CD4-positive, alpha-beta T cell (primary cell): ENCODE measurements around the gene CDKAL1. TPM values are rescaled to one million over a fixed set of nuclear protein-coding genes. Genes with fewer than 3 reads are reported as not detected.

Experiments used
- ATAC-seq: fragments of 200-7000 bp; cut with Tn5 transposase; one replicate; pipeline ENCODE4 v1.10.0; 2022; ENCODE audit warnings: mild to moderate bottlenecking; ENCODE audit not compliant: poor library complexity
- CTCF ChIA-PET: fragments of 350-600 bp; sonication (Branson Sonifier 250); formaldehyde crosslinking; loops from one replicate; lab custom pipeline; 2021; ENCODE audit warnings: antibody characterized with exemption, inconsistent platforms; lab: Charles Lee
- POLR2A ChIA-PET: fragments of 350-600 bp; sonication (Branson Sonifier 250); formaldehyde crosslinking; loops from one replicate; lab custom pipeline; 2021; ENCODE audit warnings: antibody characterized with exemption, inconsistent platforms; lab: Charles Lee
- DNase-seq, 14 experiments: peaks; one replicate each; pipeline ENCODE4 v3.0.0-alpha.2; 2013 to 2020; ENCODE audit warnings: mixed read lengths in 2 of 14
- H3K27ac ChIP-seq, 2 donors: one replicate each; pipeline versions ENCODE4 v1.5.1 to v1.7.0; 2013; ENCODE audit warnings: low read length in 2 of 2, low read depth in 1 of 2, mild to moderate bottlenecking in 1 of 2
- H3K27me3 ChIP-seq, 2 experiments: 1 replicate in 1 of 2; 2 replicates in 1 of 2; pipeline versions ENCODE4 v1.6.1 to v1.7.0; 2013; ENCODE audit warnings: low read length in 2 of 2, control low read depth in 1 of 2, mild to moderate bottlenecking in 1 of 2, moderate library complexity in 1 of 2; ENCODE audit not compliant: insufficient read depth in 2 of 2, control insufficient read depth in 1 of 2
- H3K36me3 ChIP-seq: one replicate; pipeline ENCODE4 v1.6.1; 2013; ENCODE audit warnings: low read length, control low read depth; ENCODE audit not compliant: insufficient read depth
- H3K4me1 ChIP-seq: one replicate; pipeline ENCODE4 v1.6.1; 2013; ENCODE audit warnings: low read length, control low read depth; ENCODE audit not compliant: insufficient read depth
- H3K4me3 ChIP-seq: one replicate; pipeline ENCODE4 v1.5.1; 2013; ENCODE audit warnings: mild to moderate bottlenecking, low read length, moderate library complexity
- H3K9me3 ChIP-seq, 2 experiments: 1 replicate in 1 of 2; 2 replicates in 1 of 2; pipeline versions ENCODE4 v1.6.1 to v1.7.0; 2013; ENCODE audit warnings: low read length in 2 of 2, mild to moderate bottlenecking in 2 of 2, control low read depth in 1 of 2, moderate library complexity in 1 of 2; ENCODE audit not compliant: control insufficient read depth in 1 of 2, insufficient read depth in 1 of 2
- H3K27ac Mint-ChIP-seq: one replicate; pipeline ENCODE4 v1.8.0; 2020; ENCODE audit warnings: mixed read lengths
- H3K27me3 Mint-ChIP-seq: one replicate; pipeline ENCODE4 v1.8.0; 2021; ENCODE audit warnings: mixed read lengths
- H3K36me3 Mint-ChIP-seq: one replicate; pipeline ENCODE4 v1.8.0; 2021; ENCODE audit warnings: low read depth, mixed read lengths
- H3K4me1 Mint-ChIP-seq: one replicate; pipeline ENCODE4 v1.8.0; 2021; ENCODE audit warnings: low read depth, mixed read lengths
- H3K4me3 Mint-ChIP-seq: one replicate; pipeline ENCODE4 v1.8.0; 2020; ENCODE audit warnings: mild to moderate bottlenecking, mixed read lengths
- H3K9me3 Mint-ChIP-seq: one replicate; pipeline ENCODE4 v1.8.0; 2020; ENCODE audit warnings: mixed read lengths
- CTCF ChIP-seq: fragments of 200-600 bp; IDR thresholded peaks from one replicate; pipeline ENCODE4 v1.8.0; 2022; ENCODE audit warnings: antibody characterized with exemption, mild to moderate bottlenecking
- intact Hi-C, 2 experiments: fragments of 100-400 bp; cut with DNase I in 1 of 2; cut with micrococcal nuclease in 1 of 2; formaldehyde crosslinking; loops; one replicate each; pipeline versions ENCODE4 v1.15.1 to v1.9.0; 2023 to 2025; cut with DNase I, micrococcal nuclease
- total RNA-seq, 174 experiments: library from RNA in 2 of 174; stranded (reverse) in 2 of 174; gene quantifications; one replicate each; pipeline ENCODE4 v1.2.3 and lab custom pipeline; 2021 to 2026

The CDKAL1 gene
- total RNA-seq, 2 experiments from 2014 or later = 21.3 to 23.9 TPM

- H3K9me3 Mint-ChIP-seq = peaks cover 10% of the 10 kb centered on the region
- Histone ChIP-seq H3K27me3 (no peaks in the 10 kb centered on the region), H3K4me1 (no peaks in the 10 kb centered on the region), H3K27ac (no peak overlapping the region), H3K36me3 (peaks cover 3% of the 10 kb centered on the region), H3K4me3 (no peak overlapping the region), H3K9me3 (peaks cover 0 to 3% of the 10 kb centered on the region in 2 experiments)
- H3K4me1 Mint-ChIP-seq = no peaks in the 10 kb centered on the region
- no peak overlapping the region for H3K27ac Mint-ChIP-seq
- no peak for TF ChIP-seq CTCF
- POLR2A ChIA-PET = no interaction called here
- intact Hi-C loops = no loop called here
- no peak for DNase-seq
- CTCF ChIA-PET = no interaction called here
- H3K36me3 Mint-ChIP-seq = peaks cover 57% of the 10 kb centered on the region
- no peak for ATAC-seq
- H3K4me3 Mint-ChIP-seq = no peak overlapping the region
- no peaks in the 10 kb centered on the region for H3K27me3 Mint-ChIP-seq
Observed at GRCh38 chr6:20797597-20797996, 263.3 kb downstream of the CDKAL1 start.

DNA sequence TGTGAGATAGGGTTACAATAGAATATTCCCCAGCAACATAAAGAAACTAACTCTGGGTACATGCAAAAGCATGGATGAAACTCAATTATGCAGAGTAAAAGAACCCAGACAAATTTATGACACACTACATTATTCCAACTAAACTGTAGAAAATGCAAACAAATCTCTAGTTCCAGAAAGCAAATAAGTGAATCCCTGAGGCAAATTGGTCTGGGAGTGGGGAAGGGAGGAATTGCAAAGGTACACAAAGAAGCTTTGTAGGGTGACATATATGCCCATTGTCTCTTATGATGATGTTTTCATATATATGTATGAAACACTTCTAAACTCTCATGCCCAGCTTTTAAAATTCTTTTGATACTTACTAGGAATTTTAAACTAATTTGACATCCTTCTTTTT, 266.0 kb downstream of the CDKAL1 start:
- Histone ChIP-seq H3K27me3 (no peaks in the 10 kb centered on the region), H3K4me3 (no peak overlapping the region), H3K27ac (no peak overlapping the region), H3K36me3 (no peaks in the 10 kb centered on the region), H3K9me3 (peaks cover 0 to 3% of the 10 kb centered on the region in 2 experiments), H3K4me1 (no peaks in the 10 kb centered on the region)
- H3K4me1 Mint-ChIP-seq = no peaks in the 10 kb centered on the region
- ChIA-PET CTCF (no interaction called here), POLR2A (no interaction called here)
- DNase-seq (no peak), ATAC-seq (no peak)
- H3K27me3 Mint-ChIP-seq = no peaks in the 10 kb centered on the region
- H3K4me3 Mint-ChIP-seq = no peak overlapping the region
- intact Hi-C loops = no loop called here
- TF ChIP-seq CTCF = no peak
- H3K36me3 Mint-ChIP-seq = peaks cover 76% of the 10 kb centered on the region
- H3K9me3 Mint-ChIP-seq = peaks cover 15% of the 10 kb centered on the region
- H3K27ac Mint-ChIP-seq = no peak overlapping the region

DNA sequence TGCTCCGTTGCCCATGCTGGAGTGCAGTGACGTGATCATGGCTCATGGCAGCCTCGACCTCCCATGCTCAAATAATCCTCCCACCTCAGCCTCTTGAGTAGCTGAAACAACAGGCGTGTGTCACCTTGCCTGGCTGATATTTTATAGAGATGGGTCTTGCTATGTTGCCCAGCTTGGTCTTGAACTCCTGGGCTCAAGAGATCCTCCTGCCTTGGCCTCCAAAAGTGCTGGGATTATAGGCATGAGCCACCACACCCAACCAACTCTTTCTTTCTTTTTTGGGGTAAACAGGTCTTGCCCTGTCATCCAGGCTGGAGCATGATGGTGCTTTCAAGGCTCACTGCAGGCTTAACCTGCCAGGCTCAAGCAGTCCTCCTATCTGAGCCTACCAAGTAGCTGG, 266.4 kb downstream of the CDKAL1 start:
- CTCF ChIA-PET = no interaction called here
- H3K27ac ChIP-seq = no peak overlapping the region
- POLR2A ChIA-PET = no interaction called here
- H3K4me3 ChIP-seq = no peak overlapping the region
- Mint-ChIP-seq H3K27me3 (no peaks in the 10 kb centered on the region), H3K27ac (no peak overlapping the region), H3K36me3 (peaks cover 78% of the 10 kb centered on the region), H3K4me3 (no peak overlapping the region), H3K4me1 (no peaks in the 10 kb centered on the region), H3K9me3 (peaks cover 15% of the 10 kb centered on the region)
- ATAC-seq (no peak), DNase-seq (no peak)
- no peak for TF ChIP-seq CTCF
- intact Hi-C loops = no loop called here
- H3K36me3 ChIP-seq = no peaks in the 10 kb centered on the region
- H3K4me1 ChIP-seq = no peaks in the 10 kb centered on the region
- no peaks in the 10 kb centered on the region for H3K27me3 ChIP-seq
- H3K9me3 ChIP-seq = peaks cover 0 to 3% of the 10 kb centered on the region in 2 experiments
